Measurements from ENCODE around the gene INPP5D. TPM values are rescaled to one million over a fixed set of nuclear protein-coding genes. Genes with fewer than 3 reads are reported as not detected.

Gene INPP5D
- total RNA-seq, 1 experiment from 2014 or later, result 17.2 TPM

DNA sequence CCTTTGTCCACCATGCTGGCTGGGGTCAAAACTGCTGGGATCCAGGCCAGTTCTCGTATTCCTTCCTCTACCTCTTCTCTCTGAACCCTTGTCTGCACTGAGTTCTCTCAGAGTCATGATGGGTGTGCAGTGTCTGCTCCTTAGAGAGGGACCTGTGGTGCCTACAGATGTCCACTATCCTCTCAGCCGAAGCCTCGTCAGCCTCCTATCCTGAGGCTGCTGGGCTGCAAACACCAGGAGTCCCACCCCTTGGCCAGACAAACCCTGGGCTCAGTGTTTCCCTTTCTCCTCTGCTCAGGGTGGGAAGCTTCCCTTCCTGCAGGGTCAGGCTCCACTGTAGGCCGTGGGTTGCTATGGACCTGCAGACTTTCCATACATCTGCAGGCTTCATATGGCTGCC, 2.3 kb downstream of the INPP5D start (continued):
- TF ChIP-seq, protein P1, sequence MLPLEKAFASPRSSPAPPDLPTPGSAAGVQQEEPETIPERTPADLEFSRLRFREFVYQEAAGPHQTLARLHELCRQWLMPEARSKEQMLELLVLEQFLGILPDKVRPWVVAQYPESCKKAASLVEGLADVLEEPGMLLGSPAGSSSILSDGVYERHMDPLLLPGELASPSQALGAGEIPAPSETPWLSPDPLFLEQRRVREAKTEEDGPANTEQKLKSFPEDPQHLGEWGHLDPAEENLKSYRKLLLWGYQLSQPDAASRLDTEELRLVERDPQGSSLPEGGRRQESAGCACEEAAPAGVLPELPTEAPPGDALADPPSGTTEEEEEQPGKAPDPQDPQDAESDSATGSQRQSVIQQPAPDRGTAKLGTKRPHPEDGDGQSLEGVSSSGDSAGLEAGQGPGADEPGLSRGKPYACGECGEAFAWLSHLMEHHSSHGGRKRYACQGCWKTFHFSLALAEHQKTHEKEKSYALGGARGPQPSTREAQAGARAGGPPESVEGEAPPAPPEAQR (CRISPR knock-in tag; IDR thresholded peaks at IDR 0.05), result no peak
- TF ChIP-seq, protein P2, sequence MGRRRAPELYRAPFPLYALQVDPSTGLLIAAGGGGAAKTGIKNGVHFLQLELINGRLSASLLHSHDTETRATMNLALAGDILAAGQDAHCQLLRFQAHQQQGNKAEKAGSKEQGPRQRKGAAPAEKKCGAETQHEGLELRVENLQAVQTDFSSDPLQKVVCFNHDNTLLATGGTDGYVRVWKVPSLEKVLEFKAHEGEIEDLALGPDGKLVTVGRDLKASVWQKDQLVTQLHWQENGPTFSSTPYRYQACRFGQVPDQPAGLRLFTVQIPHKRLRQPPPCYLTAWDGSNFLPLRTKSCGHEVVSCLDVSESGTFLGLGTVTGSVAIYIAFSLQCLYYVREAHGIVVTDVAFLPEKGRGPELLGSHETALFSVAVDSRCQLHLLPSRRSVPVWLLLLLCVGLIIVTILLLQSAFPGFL (CRISPR knock-in tag; IDR thresholded peaks at IDR 0.05; ENCODE audit: borderline replicate concordance), result no peak
- no peak for TF ChIP-seq SOX15 (CRISPR knock-in tag; IDR thresholded peaks at IDR 0.05)
- TF ChIP-seq CREM (CRISPR knock-in tag; IDR thresholded peaks at IDR 0.05), result no peak

DNA sequence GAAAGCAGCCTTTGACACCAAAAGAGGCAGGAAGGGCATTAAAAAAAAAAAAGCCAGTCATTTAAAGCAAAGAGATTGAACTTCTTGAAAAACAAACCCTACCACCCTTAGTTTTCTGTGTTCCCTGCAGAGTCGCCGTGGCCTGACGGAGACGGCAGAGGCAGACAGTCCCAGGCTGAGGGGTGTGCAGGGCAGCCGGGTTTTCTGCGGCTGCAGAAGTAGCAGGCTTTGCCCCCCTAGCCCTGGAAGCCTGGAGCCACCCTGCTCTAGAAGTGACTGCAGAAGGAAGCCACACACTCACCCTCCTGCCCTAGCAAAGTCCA, 2.8 kb downstream of the INPP5D start:
- no peak overlapping the region for H3K27ac Mint-ChIP-seq
- no peaks in the 10 kb centered on the region for H3K36me3 Mint-ChIP-seq
- peak; percentile 13 for ATAC-seq
- ChIA-PET CTCF (no interaction called here), POLR2A (no interaction called here)
- H3K4me3 Mint-ChIP-seq, result no peak overlapping the region
- no peak for DNase-seq (ENCODE audit: low spot score)
- H3K4me1 Mint-ChIP-seq, result peaks cover 16% of the 10 kb centered on the region
- no peaks in the 10 kb centered on the region for H3K9me3 Mint-ChIP-seq
- H3K27me3 Mint-ChIP-seq (ENCODE audit: low read depth), result no peaks in the 10 kb centered on the region
- TF ChIP-seq IRF2 (CRISPR knock-in tag; IDR thresholded peaks at IDR 0.05; ENCODE audit: borderline replicate concordance, low read depth), result no peak

DNA sequence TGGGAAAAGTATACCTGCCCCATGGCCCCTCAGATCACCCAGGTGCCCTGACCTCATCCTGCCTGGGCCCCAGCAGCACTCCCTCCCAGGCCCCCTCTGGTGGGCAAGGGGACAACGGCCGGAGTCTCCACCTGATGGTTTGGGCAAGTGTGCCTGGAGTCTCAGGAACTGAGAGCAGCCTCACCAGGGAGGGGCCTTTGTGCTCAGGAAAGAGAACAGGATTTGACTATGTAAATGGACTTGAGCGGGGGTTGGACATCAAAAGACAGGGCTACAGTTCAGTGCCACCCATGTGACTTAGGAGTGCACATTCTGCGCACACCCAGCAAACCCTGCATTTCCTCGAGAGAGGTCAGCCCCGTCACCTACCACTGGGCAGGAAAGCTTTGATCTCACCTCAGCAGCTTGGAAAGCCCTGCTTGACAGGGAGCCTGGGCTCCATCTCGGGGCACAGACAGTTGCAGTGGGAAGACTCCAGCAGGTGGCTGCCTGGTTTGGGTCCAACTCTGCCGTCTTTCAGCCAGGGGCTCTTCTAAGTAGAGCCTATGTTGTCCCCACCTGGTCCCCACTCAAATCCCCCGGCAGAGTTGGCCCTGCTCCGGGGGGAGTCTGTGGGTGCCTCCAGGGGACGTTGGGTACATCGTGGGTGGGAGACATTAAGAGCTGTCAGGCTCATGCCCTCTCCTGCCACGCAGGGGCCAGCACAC, 3.3 kb downstream of the INPP5D start:
- H3K4me3 Mint-ChIP-seq, result no peak overlapping the region
- no peaks in the 10 kb centered on the region for H3K9me3 Mint-ChIP-seq
- H3K27ac Mint-ChIP-seq, result no peak overlapping the region
- CTCF ChIA-PET, result interaction anchor here (1.0 to 1.4 kb wide), 2 partner anchors 9 to 147 kb away, joined by 3 to 4 read pairs; no protein-coding TSS in a partner anchor
- peaks cover 16% of the 10 kb centered on the region for H3K4me1 Mint-ChIP-seq
- ATAC-seq, result peak; percentile 86
- no peak for TF ChIP-seq NFYB (CRISPR knock-in tag; conservative IDR thresholded peaks at IDR 0.05; ENCODE audit: low read depth)
- TF ChIP-seq, protein P2 (CRISPR knock-in tag; IDR thresholded peaks at IDR 0.05; ENCODE audit: borderline replicate concordance), result no peak
- peak; percentile 78 for TF ChIP-seq GABPB1 (CRISPR knock-in tag; IDR thresholded peaks at IDR 0.05)
- no peak for TF ChIP-seq ZNF263 (CRISPR knock-in tag; IDR thresholded peaks at IDR 0.05; ENCODE audit: low read depth)
- POLR2A ChIA-PET, result no interaction called here
- peak; percentile 60 for DNase-seq (ENCODE audit: low spot score)
- no peaks in the 10 kb centered on the region for H3K36me3 Mint-ChIP-seq
- H3K27me3 Mint-ChIP-seq (ENCODE audit: low read depth), result no peaks in the 10 kb centered on the region

DNA sequence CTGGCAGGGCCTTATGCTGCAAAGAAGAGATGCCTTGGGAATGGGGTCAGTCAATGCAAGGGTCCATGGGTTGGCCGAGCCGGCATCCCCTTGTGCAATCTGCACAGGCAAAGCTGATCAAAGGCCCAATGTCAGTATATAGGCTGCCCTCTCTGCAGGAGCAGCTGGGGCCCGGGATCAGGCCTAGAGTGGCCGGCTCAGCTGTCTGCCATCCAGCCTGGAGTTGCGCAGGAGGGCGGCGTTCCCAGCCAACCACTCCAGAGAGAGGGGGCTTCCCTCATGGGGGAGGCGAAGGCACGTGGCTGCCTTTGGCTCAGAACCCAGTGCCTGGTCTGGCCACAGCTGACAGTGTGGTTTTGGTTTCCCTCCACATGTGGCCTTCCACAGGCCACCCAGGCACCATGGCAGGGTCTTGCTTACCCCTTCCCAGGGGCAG, 3.9 kb downstream of the INPP5D start:
- Mint-ChIP-seq H3K27me3 (ENCODE audit: low read depth) (no peaks in the 10 kb centered on the region), H3K36me3 (no peaks in the 10 kb centered on the region), H3K9me3 (no peaks in the 10 kb centered on the region), H3K27ac (no peak overlapping the region), H3K4me1 (peaks cover 16% of the 10 kb centered on the region), H3K4me3 (no peak overlapping the region)
- DNase-seq (ENCODE audit: low spot score), result no peak
- no peak for ATAC-seq
- TF ChIP-seq ZNF138 (CRISPR knock-in tag; conservative IDR thresholded peaks at IDR 0.05) (no peak), EMX1 (CRISPR knock-in tag; IDR thresholded peaks at IDR 0.05) (no peak), ZNF317 (CRISPR knock-in tag; IDR thresholded peaks at IDR 0.05; ENCODE audit: borderline replicate concordance, low read depth) (no peak), TEAD1 (CRISPR knock-in tag; IDR thresholded peaks at IDR 0.05) (no peak)
- TF ChIP-seq, protein P3, sequence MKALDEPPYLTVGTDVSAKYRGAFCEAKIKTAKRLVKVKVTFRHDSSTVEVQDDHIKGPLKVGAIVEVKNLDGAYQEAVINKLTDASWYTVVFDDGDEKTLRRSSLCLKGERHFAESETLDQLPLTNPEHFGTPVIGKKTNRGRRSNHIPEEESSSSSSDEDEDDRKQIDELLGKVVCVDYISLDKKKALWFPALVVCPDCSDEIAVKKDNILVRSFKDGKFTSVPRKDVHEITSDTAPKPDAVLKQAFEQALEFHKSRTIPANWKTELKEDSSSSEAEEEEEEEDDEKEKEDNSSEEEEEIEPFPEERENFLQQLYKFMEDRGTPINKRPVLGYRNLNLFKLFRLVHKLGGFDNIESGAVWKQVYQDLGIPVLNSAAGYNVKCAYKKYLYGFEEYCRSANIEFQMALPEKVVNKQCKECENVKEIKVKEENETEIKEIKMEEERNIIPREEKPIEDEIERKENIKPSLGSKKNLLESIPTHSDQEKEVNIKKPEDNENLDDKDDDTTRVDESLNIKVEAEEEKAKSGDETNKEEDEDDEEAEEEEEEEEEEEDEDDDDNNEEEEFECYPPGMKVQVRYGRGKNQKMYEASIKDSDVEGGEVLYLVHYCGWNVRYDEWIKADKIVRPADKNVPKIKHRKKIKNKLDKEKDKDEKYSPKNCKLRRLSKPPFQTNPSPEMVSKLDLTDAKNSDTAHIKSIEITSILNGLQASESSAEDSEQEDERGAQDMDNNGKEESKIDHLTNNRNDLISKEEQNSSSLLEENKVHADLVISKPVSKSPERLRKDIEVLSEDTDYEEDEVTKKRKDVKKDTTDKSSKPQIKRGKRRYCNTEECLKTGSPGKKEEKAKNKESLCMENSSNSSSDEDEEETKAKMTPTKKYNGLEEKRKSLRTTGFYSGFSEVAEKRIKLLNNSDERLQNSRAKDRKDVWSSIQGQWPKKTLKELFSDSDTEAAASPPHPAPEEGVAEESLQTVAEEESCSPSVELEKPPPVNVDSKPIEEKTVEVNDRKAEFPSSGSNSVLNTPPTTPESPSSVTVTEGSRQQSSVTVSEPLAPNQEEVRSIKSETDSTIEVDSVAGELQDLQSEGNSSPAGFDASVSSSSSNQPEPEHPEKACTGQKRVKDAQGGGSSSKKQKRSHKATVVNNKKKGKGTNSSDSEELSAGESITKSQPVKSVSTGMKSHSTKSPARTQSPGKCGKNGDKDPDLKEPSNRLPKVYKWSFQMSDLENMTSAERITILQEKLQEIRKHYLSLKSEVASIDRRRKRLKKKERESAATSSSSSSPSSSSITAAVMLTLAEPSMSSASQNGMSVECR (CRISPR knock-in tag; IDR thresholded peaks at IDR 0.05; ENCODE audit: borderline replicate concordance), result no peak
- ChIA-PET CTCF (interaction anchor here (0.6 to 1.4 kb wide), 4 partner anchors 9 to 147 kb away, joined by 3 to 4 read pairs (median 4); no protein-coding TSS in a partner anchor), POLR2A (no interaction called here)

Data from WTC11 (cell line).